Effector CD8-positive, alpha-beta T cell (primary cell): ENCODE measurements around the gene RTL10.

Experiments
- DNase-seq: peaks from one replicate; lab custom pipeline; 2025; lab: John Stamatoyannopoulos, UW

The RTL10 gene

GRCh38 chr22:19862619-19863246 is 8.1 kb upstream of the RTL10 start:
- DNase-seq: no peak

DNA sequence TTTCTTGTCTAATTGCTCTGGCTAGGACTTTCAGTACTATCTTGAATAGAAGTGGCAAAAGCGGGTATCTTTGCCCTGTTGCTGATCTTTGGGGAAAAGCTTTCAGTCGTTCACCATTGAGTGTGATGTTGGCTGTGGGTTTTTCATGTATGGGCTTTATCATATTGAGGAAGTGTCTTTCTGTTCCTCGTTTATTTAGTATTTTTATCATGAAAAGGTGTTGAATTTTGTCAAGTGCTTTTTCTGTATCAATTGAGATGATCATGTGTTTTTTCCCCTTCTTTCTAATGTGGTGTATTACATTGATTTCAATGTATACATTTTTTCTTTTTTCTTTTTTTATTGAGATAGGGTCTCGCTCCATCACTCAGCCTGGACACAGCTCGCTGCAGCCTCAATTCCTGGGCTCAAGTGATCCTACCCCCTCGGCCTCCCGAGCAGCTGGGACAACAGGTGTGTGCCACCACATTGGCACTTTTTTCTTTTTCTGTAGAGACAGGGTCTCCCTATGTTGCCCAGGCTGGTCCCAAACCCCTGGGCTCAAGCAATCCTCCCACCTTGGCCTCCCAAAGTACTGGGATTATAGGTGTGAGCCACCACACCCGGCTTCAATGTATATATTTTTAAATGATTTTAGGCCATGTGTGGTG is 5.3 kb upstream of the RTL10 start:
- DNase-seq: no peak

DNA sequence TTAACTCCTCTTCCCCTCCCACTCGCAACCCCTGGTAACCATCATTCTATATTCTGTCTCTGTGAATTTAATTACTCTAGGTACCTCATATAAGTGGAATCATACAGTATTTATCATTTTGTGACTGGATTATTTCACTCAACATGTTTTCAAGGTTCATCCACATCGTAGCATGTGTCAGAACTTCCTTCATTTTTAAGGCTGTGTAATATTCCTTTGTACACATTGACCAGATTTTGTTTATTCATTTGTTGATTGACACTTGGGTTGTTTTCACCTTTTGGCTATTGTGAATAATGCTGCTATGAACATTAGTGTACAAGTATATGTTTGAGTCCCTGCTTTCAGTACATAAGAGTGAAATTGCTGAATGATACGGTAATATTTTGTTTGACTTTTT is 2.7 kb upstream of the RTL10 start:
- no peak for DNase-seq

- peak; percentile 39 for DNase-seq
Observed at GRCh38 chr22:19855504-19856409, 1.1 kb upstream of the RTL10 start.

DNA sequence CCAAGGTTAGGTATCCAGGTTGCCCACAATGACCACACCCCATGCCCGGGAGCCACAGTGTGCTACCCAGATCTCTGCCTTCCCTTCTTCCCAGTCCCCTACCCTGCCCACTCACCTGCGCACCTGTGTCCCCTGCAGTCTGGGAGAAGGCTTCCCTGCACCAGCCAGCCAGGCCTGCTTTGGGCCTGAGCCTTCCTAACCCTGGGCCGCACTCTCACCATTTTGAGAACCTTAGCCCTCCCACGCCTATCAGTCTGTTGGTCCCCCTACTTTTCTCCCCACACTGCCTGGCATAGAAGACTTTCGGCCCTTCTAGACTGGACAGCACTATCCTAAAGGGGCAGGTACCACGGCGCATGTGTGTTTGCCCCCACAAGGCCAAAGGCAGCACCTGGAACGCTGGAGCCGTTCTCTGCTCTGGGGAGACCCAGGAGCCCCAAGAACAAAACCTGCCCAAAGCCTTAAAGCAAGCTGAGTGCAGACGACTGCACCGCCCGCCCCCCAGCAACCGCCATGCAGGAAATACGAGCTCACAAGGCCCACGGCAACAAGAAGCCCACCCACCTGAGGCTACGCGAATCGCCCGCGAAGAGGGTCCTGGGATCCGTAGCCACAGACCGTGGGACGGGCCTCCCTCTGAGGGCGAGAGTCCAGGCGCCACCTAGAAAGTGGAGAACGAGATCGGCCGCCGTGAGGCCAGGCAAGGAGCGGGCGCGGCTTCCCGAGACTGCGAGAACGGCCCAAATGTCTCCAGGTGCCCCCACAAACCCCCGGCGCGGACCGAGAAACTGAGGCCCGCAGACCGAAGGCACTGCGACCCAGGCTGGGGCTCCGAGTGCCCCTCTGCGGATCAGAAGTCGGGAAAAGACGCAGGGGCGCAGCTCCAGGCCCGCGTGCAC is 546 bp downstream of the RTL10 start:
- DNase-seq: no peak

DNA sequence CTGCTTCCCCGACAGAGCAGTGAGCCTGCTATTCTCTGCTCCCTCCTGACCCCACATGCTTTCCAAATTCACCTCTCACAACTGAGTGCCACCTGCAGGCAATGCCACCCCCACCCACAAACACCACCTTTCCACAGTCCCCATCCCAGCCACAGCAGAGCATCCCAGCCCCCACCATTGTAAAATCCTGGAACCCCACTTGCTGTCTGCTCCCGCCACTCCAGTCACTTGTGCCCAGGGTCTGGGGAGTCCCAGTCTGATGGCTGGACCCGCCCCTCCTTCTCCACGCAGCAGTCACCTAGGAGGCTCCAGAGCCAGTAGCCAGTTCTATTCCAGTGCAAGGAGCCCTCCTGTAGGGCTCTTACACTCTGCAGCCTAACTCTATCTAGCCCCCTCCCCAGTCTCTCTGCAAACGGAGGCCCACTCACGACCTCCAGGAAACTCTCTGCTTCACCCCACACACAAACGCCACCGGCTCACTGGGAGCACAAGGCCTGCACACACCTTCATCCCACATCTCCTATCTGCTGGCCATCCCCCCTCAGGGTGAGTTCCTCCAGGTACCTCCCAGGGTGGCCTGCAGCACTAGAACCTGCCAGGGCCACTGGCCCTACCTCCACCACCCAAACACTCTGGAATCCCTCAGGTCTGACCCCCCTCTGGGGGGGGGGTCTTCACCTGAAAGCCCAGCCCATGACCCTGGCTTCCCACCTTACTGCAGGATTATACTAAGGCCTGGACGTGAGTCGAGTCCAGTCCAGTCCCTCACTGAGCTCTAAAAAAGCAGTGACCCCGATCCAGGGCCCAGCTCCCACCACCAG is 1.4 kb downstream of the RTL10 start:
- DNase-seq: no peak

GRCh38 chr22:19852177-19852781 is 2.4 kb downstream of the RTL10 start:
- no peak for DNase-seq

DNA sequence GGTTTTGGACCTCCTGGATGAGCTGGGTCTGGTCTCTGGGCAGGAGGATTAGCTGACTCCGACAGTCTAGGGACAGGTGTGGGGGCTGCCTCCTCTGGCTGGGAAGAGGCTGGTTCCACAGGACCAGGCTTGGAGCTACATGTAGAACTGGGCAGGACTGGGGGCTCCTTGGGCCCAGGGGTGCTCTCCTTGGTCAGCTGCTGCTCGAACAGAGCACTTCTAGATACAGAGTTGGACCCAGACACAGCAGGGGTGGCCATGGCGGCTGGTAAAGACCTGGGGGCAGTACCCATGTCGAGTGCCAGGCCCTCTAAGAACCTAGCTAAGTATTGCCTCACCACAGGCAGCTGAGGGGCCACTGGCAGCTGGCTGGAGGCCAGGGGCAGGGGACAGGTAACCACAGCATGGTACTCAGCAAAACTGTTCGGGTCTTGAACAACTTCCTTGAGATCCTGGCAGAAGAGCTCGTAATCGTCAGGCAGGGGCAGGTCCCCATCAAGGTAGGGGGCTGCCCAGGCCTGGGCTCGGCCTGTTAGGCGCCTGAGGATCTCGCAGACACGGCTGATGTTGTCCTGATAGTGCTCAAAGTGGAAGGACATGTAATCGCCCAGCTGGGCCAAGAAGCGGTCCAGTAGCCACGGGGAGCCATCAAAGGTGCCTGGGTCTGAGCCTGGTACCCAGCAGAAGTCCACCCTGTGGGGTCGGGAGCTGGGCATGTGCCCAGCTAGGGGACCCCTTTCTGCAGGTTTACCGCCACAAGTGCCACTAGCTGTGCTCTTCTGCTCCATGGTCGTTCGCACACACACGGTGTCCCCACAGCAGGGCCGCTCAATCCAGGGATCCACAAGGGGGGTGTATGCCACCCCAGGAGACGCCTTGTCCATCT is 3.1 kb downstream of the RTL10 start:
- no peak for DNase-seq

GRCh38 chr22:19850763-19851109 is 3.9 kb downstream of the RTL10 start:
- DNase-seq: no peak

DNA sequence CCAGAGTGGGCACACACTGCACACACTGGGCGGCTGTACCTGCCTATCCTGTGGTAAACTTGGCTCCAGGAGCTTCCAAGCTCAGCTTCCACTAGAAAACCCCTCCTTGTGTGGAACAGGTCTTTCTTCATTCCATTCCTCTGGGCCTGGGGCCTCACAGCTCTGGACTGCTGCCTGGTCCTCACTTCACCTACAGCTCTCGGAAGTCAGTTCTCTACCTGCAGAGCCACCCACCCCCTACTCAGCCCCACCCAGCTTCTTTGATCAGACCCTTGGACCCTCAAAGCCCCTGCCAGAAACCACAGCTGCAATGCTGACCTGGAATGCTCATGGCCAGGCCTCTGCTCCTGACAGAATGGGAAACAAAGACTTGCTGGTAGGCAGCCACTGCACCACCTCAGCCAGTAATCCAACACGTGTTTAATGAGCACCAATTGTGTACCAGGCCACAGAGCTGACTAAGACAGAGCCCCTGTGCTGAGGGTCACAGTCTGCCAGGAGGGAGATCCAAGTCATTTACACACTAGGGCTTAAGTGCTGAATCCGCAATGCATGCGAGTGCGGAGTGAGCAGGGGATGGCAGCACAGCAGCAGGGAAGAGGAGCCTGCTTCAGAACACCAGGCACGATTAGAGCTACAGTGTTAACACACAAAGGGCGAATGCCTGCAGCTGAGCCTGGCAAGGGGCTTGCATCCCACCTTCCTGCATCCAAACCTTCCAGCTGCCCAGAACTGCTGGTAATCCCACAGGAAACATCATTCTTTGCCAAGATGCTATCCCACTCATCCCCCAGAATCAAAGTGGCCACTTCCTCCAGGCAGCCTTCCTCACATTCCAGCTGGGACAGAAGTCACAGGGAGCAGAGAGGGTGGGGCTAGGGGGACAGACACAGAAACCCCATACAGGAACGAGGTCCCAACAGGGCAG is 4.6 kb downstream of the RTL10 start:
- no peak for DNase-seq

- DNase-seq: no peak
Observed at GRCh38 chr22:19848298-19849224, 6.1 kb downstream of the RTL10 start.

- DNase-seq: no peak
Observed at GRCh38 chr22:19847345-19847632, 7.4 kb downstream of the RTL10 start.

GRCh38 chr22:19846620-19847344 is 7.9 kb downstream of the RTL10 start:
- DNase-seq: no peak

- no peak for DNase-seq
Observed at GRCh38 chr22:19845054-19845722, 9.5 kb downstream of the RTL10 start.

- DNase-seq: no peak
Observed at GRCh38 chr22:19844377-19845053, 10.2 kb downstream of the RTL10 start.

- no peak for DNase-seq
Observed at GRCh38 chr22:19843857-19844376, 10.8 kb downstream of the RTL10 start.
